HG03378 (cell line): Measurements from ENCODE around the gene PRSS1.

Experiments used
- ATAC-seq: cut with Tn5 transposase; IDR thresholded peaks from one replicate; pipeline ENCODE4 v1.9.1; 2021; ENCODE audit warnings: mild to moderate bottlenecking, moderate library complexity; ENCODE audit not compliant: unreplicated experiment

The PRSS1 gene

DNA sequence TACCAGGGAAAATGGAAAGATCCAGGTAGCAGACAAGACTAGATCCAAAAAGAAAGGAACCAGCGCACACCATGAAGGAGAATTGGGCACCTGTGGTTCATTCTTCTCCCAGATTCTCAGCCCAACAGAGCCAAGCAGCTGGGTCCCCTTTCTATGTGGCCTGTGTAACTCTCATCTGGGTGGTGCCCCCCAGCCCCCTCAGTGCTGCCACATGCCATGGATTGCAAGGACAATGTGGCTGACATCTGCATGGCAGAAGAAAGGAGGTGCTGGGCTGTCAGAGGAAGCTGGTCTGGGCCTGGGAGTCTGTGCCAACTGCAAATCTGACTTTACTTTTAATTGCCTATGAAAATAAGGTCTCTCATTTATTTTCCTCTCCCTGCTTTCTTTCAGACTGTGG, 42.9 kb downstream of the PRSS1 start:
- no peak for ATAC-seq

DNA sequence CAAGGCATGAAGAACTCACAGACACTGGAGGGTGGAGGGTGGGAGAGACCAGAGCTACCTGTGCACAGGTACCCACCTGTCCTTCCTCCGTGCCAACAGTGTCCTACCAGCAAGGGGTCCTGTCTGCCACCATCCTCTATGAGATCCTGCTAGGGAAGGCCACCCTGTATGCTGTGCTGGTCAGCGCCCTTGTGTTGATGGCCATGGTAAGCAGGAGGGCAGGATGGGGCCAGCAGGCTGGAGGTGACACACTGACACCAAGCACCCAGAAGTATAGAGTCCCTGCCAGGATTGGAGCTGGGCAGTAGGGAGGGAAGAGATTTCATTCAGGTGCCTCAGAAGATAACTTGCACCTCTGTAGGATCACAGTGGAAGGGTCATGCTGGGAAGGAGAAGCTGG, 43.3 kb downstream of the PRSS1 start:
- ATAC-seq = no peak

DNA sequence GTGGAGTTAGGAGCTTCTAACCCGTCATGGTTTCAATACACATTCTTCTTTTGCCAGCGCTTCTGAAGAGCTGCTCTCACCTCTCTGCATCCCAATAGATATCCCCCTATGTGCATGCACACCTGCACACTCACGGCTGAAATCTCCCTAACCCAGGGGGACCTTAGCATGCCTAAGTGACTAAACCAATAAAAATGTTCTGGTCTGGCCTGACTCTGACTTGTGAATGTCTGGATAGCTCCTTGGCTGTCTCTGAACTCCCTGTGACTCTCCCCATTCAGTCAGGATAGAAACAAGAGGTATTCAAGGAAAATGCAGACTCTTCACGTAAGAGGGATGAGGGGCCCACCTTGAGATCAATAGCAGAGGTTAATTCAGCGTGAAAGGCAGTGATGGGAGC, 43.9 kb downstream of the PRSS1 start:
- ATAC-seq = no peak

DNA sequence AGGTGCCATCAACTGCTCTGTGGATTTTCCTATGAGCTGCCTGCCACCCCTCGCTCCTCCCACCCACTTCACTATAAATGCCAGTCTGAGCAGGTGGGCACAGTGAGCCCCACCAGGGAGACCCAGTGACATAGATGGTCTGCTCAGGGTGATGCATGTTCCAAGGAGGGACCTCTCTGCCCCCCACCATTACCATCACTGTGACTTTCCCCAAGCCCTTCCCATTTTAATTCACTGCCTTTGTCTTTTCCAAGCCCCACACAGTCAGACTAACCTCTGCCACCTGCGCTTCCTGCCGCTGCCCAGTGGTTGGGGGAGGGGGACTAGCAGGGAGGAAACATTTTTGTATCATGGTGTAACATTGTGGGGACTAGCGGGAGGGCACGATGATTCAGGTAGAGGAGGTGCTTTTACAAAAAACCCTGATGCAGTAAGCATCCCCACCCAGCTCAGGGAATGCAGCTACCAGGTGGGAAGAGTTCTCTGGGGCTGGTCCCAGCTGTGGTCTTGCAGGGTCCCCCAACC, 46.1 kb downstream of the PRSS1 start:
- no peak for ATAC-seq

DNA sequence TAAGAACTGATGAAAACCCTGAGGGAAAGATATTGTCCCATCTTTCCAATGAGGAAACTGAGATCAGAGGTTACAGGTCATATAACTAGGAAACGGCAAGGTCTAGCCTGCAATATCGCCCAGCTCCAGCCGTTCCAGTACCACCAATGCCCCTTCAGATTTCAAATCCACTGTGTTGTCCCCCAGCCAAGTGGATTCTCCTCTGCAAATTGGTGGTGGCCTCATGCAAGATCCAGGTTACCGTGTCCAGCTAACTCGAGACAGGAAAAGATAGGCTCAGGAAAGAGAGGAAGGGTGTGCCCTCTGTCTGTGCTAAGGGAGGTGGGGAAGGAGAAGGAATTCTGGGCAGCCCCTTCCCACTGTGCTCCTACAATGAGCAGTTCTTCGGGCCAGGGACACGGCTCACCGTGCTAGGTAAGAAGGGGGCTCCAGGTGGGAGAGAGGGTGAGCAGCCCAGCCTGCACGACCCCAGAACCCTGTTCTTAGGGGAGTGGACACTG, 46.8 kb downstream of the PRSS1 start:
- no peak for ATAC-seq

DNA sequence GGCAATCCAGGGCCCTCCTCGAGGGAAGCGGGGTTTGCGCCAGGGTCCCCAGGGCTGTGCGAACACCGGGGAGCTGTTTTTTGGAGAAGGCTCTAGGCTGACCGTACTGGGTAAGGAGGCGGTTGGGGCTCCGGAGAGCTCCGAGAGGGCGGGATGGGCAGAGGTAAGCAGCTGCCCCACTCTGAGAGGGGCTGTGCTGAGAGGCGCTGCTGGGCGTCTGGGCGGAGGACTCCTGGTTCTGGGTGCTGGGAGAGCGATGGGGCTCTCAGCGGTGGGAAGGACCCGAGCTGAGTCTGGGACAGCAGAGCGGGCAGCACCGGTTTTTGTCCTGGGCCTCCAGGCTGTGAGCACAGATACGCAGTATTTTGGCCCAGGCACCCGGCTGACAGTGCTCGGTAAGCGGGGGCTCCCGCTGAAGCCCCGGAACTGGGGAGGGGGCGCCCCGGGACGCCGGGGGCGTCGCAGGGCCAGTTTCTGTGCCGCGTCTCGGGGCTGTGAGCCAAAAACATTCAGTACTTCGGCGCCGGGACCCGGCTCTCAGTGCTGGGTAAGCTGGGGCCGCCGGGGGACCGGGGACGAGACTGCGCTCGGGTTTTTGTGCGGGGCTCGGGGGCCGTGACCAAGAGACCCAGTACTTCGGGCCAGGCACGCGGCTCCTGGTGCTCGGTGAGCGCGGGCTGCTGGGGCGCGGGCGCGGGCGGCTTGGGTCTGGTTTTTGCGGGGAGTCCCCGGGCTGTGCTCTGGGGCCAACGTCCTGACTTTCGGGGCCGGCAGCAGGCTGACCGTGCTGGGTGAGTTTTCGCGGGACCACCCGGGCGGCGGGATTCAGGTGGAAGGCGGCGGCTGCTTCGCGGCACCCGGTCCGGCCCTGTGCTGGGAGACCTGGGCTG, 47.5 kb downstream of the PRSS1 start:
- peak; percentile 33 for ATAC-seq

DNA sequence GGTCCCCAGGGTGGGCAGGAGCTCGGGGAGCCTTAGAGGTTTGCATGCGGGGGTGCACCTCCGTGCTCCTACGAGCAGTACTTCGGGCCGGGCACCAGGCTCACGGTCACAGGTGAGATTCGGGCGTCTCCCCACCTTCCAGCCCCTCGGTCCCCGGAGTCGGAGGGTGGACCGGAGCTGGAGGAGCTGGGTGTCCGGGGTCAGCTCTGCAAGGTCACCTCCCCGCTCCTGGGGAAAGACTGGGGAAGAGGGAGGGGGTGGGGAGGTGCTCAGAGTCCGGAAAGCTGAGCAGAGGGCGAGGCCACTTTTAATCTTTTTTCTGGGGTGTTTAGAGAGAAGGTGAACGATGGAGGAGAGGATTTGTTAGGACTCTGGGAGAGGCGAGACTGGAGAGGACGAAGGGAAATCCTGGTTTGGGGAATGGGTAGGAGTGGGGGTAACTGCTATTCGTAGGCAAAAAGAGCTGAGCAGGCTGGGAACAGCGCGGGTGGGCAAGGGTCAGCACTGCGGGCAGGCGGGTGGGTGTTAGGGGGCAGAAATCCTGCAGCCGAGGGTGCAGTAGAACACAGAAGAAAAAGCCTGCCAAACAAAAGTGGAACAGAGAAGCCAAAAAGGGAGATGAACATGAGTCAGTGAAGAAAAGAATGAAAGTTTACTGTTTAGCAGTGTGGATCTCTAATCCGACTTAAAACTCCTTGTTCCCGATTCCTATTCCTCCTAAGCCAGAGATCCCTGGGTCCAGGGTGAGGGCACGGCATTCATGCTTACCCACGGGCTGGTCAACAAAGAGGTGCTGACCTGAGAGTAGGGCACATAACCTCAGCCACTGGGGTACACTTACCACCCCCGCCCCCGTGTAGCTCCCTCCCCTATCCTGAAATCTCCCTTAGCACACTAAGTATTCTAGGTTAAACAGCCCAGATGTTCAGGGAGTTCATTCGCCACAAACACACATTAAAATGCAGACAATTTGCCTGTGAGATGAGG, 48.4 kb downstream of the PRSS1 start:
- peak; percentile 23 for ATAC-seq

DNA sequence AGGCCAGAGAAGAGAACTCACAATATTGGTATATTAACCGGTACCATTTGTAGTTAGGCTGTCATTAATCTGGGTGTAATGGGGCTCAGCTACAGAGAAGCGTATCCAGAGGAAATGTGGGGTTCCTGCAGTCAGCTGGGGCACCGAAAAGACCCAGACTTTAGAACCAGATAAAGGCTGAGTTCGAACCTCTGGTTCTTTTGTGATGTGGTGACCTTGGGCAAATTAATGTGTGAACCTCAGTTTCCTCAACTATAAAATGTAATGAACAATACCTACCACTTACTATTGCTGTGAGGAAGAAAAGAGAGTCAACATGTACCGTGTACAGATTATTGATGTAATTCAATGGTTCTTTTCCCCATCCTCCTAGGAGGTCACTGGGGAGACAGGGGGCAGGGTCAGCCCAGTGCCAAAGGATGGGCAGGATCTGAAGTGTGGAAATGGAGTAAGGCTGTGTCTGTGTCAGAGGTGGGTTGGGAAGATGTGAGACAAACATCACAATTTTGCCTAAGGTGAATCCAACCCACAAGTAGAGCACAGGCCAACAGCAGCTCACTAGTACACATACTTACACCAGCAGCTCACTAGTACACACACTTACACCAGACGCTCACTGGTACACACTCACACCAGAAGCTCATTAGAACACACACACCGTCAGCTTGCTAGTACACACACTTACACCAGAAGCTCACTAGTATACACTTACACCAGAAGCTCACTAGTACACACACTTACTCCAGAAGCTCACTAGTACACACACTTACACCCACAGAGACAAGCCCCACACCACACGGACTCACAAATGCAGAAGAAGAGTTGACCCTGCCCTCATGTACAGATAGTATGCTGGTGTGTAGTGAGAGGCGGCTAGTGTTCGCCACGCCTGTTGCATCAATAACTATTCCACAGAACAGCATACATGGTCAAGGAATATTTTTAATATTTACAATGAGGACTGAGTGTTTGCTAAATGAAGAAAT, 49.5 kb downstream of the PRSS1 start:
- ATAC-seq = no peak

DNA sequence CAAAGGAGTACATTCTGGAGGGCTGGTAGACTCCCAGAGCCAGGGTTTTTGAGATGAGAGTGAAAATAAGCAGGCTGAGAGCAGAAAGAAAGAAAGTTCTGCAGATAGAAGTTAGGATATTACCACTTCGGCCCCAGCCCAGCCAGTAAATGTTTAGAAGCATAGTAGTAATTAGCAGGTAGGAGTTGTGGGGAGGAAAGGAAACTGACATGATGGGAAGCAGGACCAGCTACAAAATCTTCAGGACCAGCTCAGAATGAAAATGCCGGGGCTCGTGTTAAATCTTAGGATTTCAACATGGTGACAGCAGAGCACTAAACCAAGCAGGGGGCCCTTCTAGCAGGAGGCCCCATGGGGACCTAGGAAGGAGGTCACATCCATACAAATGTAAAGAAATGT, 50.2 kb downstream of the PRSS1 start:
- ATAC-seq = no peak

DNA sequence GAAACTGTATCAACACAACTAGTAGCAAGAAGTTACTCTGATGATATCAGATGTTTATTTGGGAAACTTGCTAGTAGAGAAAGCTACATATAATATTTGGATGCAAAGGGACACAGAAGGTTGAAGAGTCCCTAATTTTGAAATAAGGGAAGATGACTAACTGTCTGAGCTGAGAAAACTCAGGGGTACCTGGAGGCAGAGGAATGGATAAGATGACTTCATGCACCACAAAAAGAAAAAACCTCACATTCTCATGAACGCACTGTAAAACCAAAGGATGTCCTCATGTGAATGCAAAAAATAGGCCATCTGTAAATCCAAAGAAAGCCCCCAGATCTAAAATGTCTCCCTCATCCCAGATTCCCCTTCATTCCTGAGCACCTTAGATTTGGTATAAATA, 50.8 kb downstream of the PRSS1 start:
- no peak for ATAC-seq

DNA sequence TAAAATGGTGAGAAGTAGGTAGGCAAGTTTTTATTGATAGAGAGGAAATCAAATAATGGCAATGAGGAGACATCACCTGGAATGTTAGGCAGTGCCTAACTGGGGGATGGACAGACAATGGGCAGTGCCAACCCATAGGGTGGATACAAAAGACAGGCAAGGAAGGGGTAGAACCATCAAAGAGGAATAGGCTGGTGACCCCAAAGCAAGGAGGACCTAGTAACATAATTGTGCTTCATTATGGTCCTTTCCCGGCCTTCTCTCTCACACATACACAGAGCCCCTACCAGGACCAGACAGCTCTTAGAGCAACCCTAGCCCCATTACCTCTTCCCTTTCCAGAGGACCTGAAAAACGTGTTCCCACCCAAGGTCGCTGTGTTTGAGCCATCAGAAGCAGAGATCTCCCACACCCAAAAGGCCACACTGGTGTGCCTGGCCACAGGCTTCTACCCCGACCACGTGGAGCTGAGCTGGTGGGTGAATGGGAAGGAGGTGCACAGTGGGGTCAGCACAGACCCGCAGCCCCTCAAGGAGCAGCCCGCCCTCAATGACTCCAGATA, 51.5 kb downstream of the PRSS1 start:
- no peak for ATAC-seq

DNA sequence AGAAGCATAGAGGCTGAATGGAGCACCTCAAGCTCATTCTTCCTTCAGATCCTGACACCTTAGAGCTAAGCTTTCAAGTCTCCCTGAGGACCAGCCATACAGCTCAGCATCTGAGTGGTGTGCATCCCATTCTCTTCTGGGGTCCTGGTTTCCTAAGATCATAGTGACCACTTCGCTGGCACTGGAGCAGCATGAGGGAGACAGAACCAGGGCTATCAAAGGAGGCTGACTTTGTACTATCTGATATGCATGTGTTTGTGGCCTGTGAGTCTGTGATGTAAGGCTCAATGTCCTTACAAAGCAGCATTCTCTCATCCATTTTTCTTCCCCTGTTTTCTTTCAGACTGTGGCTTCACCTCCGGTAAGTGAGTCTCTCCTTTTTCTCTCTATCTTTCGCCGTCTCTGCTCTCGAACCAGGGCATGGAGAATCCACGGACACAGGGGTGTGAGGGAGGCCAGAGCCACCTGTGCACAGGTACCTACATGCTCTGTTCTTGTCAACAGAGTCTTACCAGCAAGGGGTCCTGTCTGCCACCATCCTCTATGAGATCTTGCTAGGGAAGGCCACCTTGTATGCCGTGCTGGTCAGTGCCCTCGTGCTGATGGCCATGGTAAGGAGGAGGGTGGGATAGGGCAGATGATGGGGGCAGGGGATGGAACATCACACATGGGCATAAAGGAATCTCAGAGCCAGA, 52.5 kb downstream of the PRSS1 start:
- ATAC-seq = no peak

DNA sequence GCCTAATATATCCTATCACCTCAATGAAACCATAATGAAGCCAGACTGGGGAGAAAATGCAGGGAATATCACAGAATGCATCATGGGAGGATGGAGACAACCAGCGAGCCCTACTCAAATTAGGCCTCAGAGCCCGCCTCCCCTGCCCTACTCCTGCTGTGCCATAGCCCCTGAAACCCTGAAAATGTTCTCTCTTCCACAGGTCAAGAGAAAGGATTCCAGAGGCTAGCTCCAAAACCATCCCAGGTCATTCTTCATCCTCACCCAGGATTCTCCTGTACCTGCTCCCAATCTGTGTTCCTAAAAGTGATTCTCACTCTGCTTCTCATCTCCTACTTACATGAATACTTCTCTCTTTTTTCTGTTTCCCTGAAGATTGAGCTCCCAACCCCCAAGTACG, 53.0 kb downstream of the PRSS1 start:
- ATAC-seq = no peak
